Testis (tissue), 3 donors: ENCODE measurements around the gene LYRM4. TPM values are rescaled to one million over a fixed set of nuclear protein-coding genes. Genes with fewer than 3 reads are reported as not detected.

Experiments
- DNase-seq: peaks from one replicate; pipeline ENCODE4 v3.0.0-alpha.2; 2019
- H3K27ac ChIP-seq, 2 donors: fragments of 200-600 bp; sonication (generic); one replicate each; pipeline ENCODE4 v1.5.1; 2019
- H3K27me3 ChIP-seq: fragments of 200-600 bp; sonication (generic); one replicate; pipeline ENCODE4 v1.5.1; 2019
- H3K36me3 ChIP-seq: fragments of 200-600 bp; sonication (generic); one replicate; pipeline ENCODE4 v1.5.1; 2017; ENCODE audit warnings: low read depth; ENCODE audit errors: missing control alignments
- H3K4me1 ChIP-seq: fragments of 200-600 bp; sonication (generic); one replicate; pipeline ENCODE4 v1.5.1; 2019
- H3K4me3 ChIP-seq, 2 donors: fragments of 200-600 bp; sonication (generic); one replicate each; pipeline ENCODE4 v1.5.1; 2017 to 2019
- H3K9me3 ChIP-seq: fragments of 200-600 bp; sonication (generic); one replicate; pipeline ENCODE4 v1.5.1; 2017
- POLR2A ChIP-seq: fragments of 450-650 bp; IDR thresholded peaks from one replicate; pipeline ENCODE4 v1.6.1; 2017; ENCODE audit warnings: antibody characterized with exemption, mild to moderate bottlenecking, moderate library complexity
- WGBS, 2 donors: methylation state at CpG; one replicate each; pipeline ENCODE4 v1.1.5; 2018; 5-methylcytosine and 5-hydroxymethylcytosine counted together
- intact Hi-C: fragments of 100-400 bp; cut with DNase I; formaldehyde crosslinking; loops from one replicate; pipeline ENCODE4 v1.15.1; 2023; ENCODE audit warnings: low total_unique reads
- polyA plus RNA-seq: library from polyadenylated mRNA; stranded (reverse); fragments of 350-450 nt; fragmentation: Illumina TruSeq; extraction: RNeasy Lipid Tissue Mini Kit (QIAGEN cat#74804); gene quantifications from one replicate; pipeline ENCODE4 v1.2.3, GENCODE V29; 2014; ENCODE audit warnings: low read depth, low replicate concordance; ENCODE audit not compliant: insufficient read depth
- total RNA-seq, 2 donors: library from RNA; depleted of rRNA; stranded (reverse); fragments of >200 nt; gene quantifications; one replicate each; pipeline ENCODE4 v1.2.3, GENCODE V29; 2016
- TF ChIP-seq, protein P1 (sequence below), 3 experiments: fragments of 450-650 bp in 2 of 3; fragments of 200-600 bp in 1 of 3; sonication (generic) in 1 of 3; IDR thresholded peaks; one replicate each; pipeline ENCODE4 v1.5.1; 2016 to 2019; ENCODE audit warnings: antibody characterized with exemption in 3 of 3, mild to moderate bottlenecking in 2 of 3, moderate library complexity in 1 of 3

LYRM4 gene
- total and polyA plus RNA-seq, 3 donors from 2014 or later: 18.5 to 41.8 (median 23.0) TPM

DNA sequence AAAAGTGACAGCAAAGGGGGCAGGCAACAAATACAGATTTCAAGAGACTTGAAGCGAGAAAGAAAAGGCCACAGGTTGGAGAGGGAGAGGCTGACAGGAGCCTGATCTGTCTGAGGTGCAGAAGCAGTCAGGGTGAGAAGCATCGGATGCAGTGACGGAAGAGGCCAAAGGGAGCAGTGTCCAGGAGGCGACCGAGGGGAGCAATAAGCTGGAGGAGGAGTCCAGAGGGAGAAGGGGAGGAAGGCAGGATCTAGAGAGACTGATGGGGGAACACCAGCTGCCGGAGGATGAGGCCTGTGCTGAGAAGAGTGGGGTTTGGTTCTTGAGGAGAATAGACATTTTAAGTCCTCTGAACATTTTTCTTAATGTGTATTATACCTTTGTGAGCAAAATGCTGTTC lies 24.3 kb upstream of the LYRM4 start:
- no peaks in the 10 kb centered on the region for H3K9me3 ChIP-seq
- TF ChIP-seq POLR2A: no peak
- TF ChIP-seq, protein P1, sequence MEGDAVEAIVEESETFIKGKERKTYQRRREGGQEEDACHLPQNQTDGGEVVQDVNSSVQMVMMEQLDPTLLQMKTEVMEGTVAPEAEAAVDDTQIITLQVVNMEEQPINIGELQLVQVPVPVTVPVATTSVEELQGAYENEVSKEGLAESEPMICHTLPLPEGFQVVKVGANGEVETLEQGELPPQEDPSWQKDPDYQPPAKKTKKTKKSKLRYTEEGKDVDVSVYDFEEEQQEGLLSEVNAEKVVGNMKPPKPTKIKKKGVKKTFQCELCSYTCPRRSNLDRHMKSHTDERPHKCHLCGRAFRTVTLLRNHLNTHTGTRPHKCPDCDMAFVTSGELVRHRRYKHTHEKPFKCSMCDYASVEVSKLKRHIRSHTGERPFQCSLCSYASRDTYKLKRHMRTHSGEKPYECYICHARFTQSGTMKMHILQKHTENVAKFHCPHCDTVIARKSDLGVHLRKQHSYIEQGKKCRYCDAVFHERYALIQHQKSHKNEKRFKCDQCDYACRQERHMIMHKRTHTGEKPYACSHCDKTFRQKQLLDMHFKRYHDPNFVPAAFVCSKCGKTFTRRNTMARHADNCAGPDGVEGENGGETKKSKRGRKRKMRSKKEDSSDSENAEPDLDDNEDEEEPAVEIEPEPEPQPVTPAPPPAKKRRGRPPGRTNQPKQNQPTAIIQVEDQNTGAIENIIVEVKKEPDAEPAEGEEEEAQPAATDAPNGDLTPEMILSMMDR (IDR thresholded peaks at IDR 0.05): no peak
- no peak for DNase-seq
- H3K36me3 ChIP-seq: no peaks in the 10 kb centered on the region
- no peak overlapping the region for H3K4me3 ChIP-seq
- H3K27ac ChIP-seq: no peak overlapping the region
- intact Hi-C loops: no loop called here
- 86 to 93% methylated on average over 6 of the region's 6 CpGs for WGBS, 2 donors
- H3K4me1 ChIP-seq: no peaks in the 10 kb centered on the region
- H3K27me3 ChIP-seq: no peaks in the 10 kb centered on the region

DNA sequence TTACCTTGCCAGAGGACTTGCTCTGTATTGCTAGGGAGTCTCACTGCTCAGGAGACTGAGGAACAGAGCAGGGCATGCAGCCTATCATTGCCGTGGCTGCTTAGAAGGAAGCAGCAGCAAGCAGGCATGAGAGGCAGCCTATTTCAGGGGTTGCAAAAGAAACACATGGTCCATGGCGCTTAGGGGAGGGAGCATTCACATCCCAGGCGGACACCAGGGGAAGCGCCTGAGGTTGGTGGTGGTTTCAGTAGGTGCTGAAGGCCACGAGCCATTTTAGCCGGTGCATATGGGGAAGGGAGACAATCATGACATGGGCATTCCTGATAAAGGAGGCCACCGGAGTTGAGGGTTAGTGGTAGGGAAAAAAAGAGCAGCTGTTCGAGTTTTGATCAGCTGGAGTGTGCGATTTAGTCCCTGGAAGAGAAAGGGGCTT lies 21.5 kb upstream of the LYRM4 start:
- intact Hi-C loops: no loop called here
- Histone ChIP-seq H3K4me3 (no peak overlapping the region), H3K27me3 (no peaks in the 10 kb centered on the region), H3K27ac (no peak overlapping the region), H3K9me3 (no peaks in the 10 kb centered on the region), H3K36me3 (no peaks in the 10 kb centered on the region), H3K4me1 (no peaks in the 10 kb centered on the region)
- 82 to 90% methylated on average over 9 of the region's 9 CpGs for WGBS, 2 donors
- TF ChIP-seq, protein P1 (IDR thresholded peaks at IDR 0.05): no peak
- TF ChIP-seq POLR2A: no peak
- DNase-seq: no peak

DNA sequence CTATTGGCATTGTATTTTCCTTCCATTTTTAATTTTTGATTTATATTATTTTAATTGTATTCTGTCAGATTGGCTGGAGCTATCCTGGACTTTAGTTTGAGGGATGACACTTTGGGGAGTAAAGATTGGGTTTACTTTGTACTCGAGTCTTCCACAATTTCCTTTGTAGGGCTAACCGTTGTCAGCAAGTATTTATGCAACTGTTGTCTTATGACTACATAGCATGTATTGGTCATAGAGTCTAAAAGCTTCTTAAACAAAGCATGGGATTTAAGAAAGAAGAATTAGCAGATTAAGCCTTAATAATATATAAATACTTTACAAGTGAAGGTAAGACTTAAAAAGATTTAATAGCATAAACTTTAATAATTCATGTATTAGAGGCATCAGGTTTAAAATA lies 20.2 kb upstream of the LYRM4 start:
- Histone ChIP-seq H3K27ac (no peak overlapping the region), H3K4me1 (no peaks in the 10 kb centered on the region), H3K4me3 (no peak overlapping the region), H3K36me3 (no peaks in the 10 kb centered on the region), H3K9me3 (no peaks in the 10 kb centered on the region), H3K27me3 (no peaks in the 10 kb centered on the region)
- TF ChIP-seq, protein P1 (IDR thresholded peaks at IDR 0.05): no peak
- TF ChIP-seq POLR2A: no peak
- WGBS, 2 donors: 86 to 91% methylated on average over 2 of the region's 2 CpGs
- intact Hi-C loops: no loop called here
- no peak for DNase-seq

DNA sequence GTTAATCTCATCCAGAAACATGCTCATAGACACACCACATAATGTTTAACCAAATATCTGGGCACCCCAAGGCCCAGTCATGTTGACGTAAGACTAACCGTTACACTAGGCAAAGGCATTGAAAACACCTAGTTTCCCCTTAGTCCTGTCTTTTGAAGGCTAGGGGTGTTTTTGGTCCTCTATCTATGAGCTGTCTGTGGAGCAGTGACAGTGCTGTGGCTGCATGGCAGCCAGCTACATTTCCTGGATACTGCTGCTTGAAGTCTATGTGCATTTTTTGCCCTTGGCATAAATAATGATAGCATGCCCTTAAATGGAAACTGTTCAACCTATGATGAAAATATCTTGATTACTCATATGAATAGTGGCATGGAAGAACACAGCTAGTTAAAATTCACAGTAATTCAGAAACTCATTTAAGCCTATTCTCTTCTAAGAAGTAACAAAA lies 19.2 kb upstream of the LYRM4 start:
- no peaks in the 10 kb centered on the region for H3K9me3 ChIP-seq
- 89 to 100% methylated on average over 2 of the region's 2 CpGs for WGBS, 2 donors
- TF ChIP-seq, protein P1 (IDR thresholded peaks at IDR 0.05): no peak
- TF ChIP-seq POLR2A: no peak
- no peaks in the 10 kb centered on the region for H3K4me1 ChIP-seq
- H3K27me3 ChIP-seq: no peaks in the 10 kb centered on the region
- DNase-seq: no peak
- no peak overlapping the region for H3K4me3 ChIP-seq
- H3K36me3 ChIP-seq: no peaks in the 10 kb centered on the region
- intact Hi-C loops: no loop called here
- H3K27ac ChIP-seq: no peak overlapping the region

DNA sequence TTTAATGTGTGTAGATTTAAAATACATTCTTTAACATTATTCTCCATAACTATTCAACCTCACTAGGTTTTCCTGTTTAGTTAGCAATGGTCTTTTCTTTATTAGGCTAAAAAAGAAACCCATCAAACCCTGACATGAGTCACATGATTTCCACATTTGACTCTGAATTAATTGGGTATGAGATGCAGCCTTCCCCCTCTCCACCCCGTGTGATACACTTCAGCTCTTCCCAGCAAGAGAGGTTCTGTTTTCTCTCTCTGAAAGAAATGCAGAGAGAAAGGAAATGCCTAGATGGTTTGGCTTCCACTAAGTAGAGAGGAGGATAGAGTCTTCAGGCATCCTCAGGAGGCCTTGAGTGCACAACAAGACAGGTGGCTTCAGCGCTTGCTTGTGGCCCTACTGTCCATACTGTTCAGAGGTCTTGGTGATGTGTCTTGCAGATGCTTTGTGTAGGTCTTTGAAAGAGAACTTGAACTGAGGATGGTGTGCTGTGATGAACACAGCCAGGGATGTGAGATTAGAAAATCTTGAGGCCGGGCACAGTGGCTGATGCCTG lies 17.9 kb upstream of the LYRM4 start:
- no peaks in the 10 kb centered on the region for H3K36me3 ChIP-seq
- intact Hi-C loops: no loop called here
- H3K4me1 ChIP-seq: no peaks in the 10 kb centered on the region
- DNase-seq: no peak
- H3K27me3 ChIP-seq: no peaks in the 10 kb centered on the region
- WGBS, 2 donors: 91 to 96% methylated on average over 3 of the region's 3 CpGs
- no peaks in the 10 kb centered on the region for H3K9me3 ChIP-seq
- no peak overlapping the region for H3K4me3 ChIP-seq
- TF ChIP-seq, protein P1 (IDR thresholded peaks at IDR 0.05): no peak
- TF ChIP-seq POLR2A: no peak
- no peak overlapping the region for H3K27ac ChIP-seq
